Chondrocyte (in vitro differentiated cells): Measurements from ENCODE around the gene RFC2. TPM values are rescaled to one million over a fixed set of nuclear protein-coding genes. Genes with fewer than 3 reads are reported as not detected.
A peak's percentile ranks its signal among the peaks of the same experiment; 100 is the strongest.

ENCODE experiments used
- DNase-seq: peaks from one replicate; pipeline ENCODE4 v3.0.0; 2021; ENCODE audit warnings: mixed read lengths, low spot score
- H3K27ac Mint-ChIP-seq: one replicate; pipeline ENCODE4 v1.8.0; 2021; ENCODE audit warnings: mild to moderate bottlenecking, moderate library complexity, mixed read lengths; ENCODE audit not compliant: unreplicated experiment
- H3K27me3 Mint-ChIP-seq: 2 replicates; pipeline ENCODE4 v1.8.0; 2021; ENCODE audit warnings: low read depth, mixed read lengths
- H3K36me3 Mint-ChIP-seq: 2 replicates; pipeline ENCODE4 v1.8.0; 2021; ENCODE audit warnings: low read depth, mixed read lengths
- H3K4me1 Mint-ChIP-seq: 2 replicates; pipeline ENCODE4 v1.8.0; 2021; ENCODE audit warnings: low read depth, mild to moderate bottlenecking, mixed read lengths
- H3K4me3 Mint-ChIP-seq: one replicate; pipeline ENCODE4 v1.8.0; 2021; ENCODE audit warnings: mild to moderate bottlenecking, moderate library complexity, mixed read lengths; ENCODE audit not compliant: unreplicated experiment
- H3K9me3 Mint-ChIP-seq: 2 replicates; pipeline ENCODE4 v1.8.0; 2021; ENCODE audit warnings: low read depth, mixed read lengths
- total RNA-seq: library from RNA; stranded (reverse); gene quantifications from 3 replicates; pipeline ENCODE4 v1.2.1, GENCODE V29; 2021
- TF ChIP-seq, protein P1 (sequence below): fragments of 200-600 bp; sonication (generic); IDR thresholded peaks from 2 replicates; pipeline ENCODE4 v1.5.0; 2021; ENCODE audit warnings: antibody characterized with exemption, mild to moderate bottlenecking, moderate library complexity

Gene RFC2
- total RNA-seq, 1 donor from 2014 or later, result 11.0 TPM

DNA sequence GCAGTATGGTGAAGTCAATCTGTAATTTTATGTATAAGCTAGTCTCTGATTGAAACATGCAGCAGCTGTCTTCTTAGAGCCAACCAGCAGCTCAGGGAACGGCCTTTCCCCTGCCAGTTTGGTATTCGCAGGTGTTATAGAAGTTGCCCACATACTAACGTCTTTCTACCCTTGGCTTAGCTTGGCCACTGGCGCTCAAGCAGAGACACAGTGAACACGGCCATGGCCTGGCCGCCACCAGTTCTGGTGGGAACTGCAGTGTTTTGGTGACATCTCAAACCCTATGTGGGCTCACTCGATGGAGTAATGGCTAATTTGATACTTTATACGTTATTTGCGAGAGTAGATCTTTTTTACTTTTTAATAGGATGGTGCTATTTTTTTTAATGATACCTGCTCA, 63.0 kb downstream of the RFC2 start:
- Mint-ChIP-seq H3K36me3 (peaks cover 43% of the 10 kb centered on the region), H3K27ac (no peak overlapping the region), H3K4me3 (no peak overlapping the region), H3K9me3 (no peaks in the 10 kb centered on the region), H3K4me1 (peaks cover 22% of the 10 kb centered on the region), H3K27me3 (no peaks in the 10 kb centered on the region)
- TF ChIP-seq, protein P1, sequence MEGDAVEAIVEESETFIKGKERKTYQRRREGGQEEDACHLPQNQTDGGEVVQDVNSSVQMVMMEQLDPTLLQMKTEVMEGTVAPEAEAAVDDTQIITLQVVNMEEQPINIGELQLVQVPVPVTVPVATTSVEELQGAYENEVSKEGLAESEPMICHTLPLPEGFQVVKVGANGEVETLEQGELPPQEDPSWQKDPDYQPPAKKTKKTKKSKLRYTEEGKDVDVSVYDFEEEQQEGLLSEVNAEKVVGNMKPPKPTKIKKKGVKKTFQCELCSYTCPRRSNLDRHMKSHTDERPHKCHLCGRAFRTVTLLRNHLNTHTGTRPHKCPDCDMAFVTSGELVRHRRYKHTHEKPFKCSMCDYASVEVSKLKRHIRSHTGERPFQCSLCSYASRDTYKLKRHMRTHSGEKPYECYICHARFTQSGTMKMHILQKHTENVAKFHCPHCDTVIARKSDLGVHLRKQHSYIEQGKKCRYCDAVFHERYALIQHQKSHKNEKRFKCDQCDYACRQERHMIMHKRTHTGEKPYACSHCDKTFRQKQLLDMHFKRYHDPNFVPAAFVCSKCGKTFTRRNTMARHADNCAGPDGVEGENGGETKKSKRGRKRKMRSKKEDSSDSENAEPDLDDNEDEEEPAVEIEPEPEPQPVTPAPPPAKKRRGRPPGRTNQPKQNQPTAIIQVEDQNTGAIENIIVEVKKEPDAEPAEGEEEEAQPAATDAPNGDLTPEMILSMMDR, result no peak
- DNase-seq, result no peak

DNA sequence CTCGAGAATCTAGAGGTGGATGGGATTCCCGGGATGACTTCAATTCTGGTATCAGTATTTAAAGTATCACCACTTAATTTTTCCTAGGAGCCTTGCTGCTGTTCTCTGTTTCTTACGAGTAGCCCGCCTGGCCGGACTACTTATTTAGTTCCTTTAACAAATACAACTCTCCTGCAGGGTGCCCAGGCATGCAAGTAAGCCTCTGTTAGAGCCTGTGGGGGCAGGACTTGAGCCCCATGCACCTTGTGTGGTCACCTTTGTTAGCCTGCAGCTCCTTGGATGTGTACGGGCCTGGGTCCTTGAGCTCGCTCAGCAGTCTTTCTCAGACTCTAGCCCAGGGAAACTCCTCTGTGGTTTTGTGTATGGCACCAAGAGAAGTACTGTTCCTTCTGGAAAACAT, 63.9 kb downstream of the RFC2 start:
- Mint-ChIP-seq H3K27me3 (no peaks in the 10 kb centered on the region), H3K27ac (no peak overlapping the region), H3K4me1 (peaks cover 30% of the 10 kb centered on the region), H3K4me3 (no peak overlapping the region), H3K9me3 (no peaks in the 10 kb centered on the region), H3K36me3 (peaks cover 42% of the 10 kb centered on the region)
- TF ChIP-seq, protein P1, result no peak
- no peak for DNase-seq

DNA sequence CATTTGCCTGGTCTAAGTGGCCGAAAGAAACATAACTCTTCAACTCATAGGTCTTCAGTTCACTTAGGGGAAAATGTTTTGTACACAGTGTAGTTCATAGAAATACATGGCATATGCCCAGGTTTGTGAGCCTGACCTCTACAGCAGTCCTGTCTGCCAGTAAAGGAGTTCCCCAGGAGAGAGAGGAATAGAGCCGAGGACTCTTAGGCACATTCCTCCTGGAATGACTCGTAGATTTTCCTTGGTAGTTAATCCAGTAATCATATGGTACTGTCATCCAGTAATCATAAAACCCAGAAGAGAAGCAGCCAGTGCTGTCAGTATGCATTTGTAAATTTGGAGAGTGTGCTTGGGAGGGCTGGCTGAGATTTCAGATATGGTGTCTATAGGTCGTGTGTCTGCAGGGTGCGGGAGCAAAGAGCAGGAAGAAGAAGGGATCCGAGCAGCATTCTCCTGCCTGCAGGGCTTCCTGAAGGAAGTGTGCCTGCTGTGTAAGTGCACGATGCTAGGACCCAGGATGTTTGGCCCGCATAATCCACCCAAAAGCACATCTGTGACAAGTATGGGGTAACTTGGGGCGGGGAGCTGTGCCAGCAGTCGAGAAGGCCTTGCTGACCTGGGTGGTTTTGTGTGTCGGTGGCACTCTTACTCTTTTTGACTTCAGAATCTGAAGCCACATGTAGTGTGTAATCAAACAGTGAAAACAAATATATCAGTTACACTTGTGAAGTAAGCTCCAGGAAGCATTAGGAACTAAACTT, 66.1 kb downstream of the RFC2 start:
- no peak overlapping the region for H3K4me3 Mint-ChIP-seq

DNA sequence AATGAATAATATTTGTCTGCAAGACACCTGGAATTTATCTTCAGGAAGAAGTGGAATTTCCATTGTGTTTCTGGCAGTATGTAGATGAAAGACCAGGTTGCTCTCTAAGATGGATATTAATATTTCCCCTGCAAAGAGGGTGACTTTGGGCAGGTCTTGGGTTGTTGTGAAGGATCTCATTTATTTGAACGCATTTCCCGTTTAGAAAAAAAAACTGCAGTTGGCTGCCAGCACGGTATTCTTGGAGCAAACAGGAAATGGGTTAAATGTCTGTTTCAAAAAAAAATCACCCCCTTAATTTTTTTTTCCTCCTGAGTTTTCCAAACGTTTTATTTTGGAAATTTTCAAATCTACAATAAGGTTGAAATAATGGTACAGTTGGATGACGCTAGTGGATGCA, 68.6 kb downstream of the RFC2 start:
- Mint-ChIP-seq H3K4me1 (peaks cover 69% of the 10 kb centered on the region), H3K27me3 (no peaks in the 10 kb centered on the region), H3K27ac (no peak overlapping the region), H3K4me3 (no peak overlapping the region), H3K9me3 (no peaks in the 10 kb centered on the region), H3K36me3 (peaks cover 19% of the 10 kb centered on the region)
- TF ChIP-seq, protein P1, result no peak
- no peak for DNase-seq

More for the DNA sequence above, 66.1 kb downstream of the RFC2 start:
- peak overlapping the region; percentile 74 for H3K27ac Mint-ChIP-seq
- TF ChIP-seq, protein P1, result no peak
- H3K36me3 Mint-ChIP-seq, result peaks cover 28% of the 10 kb centered on the region
- H3K9me3 Mint-ChIP-seq, result no peaks in the 10 kb centered on the region
- no peaks in the 10 kb centered on the region for H3K27me3 Mint-ChIP-seq
- DNase-seq, result no peak
- peaks cover 48% of the 10 kb centered on the region for H3K4me1 Mint-ChIP-seq

DNA sequence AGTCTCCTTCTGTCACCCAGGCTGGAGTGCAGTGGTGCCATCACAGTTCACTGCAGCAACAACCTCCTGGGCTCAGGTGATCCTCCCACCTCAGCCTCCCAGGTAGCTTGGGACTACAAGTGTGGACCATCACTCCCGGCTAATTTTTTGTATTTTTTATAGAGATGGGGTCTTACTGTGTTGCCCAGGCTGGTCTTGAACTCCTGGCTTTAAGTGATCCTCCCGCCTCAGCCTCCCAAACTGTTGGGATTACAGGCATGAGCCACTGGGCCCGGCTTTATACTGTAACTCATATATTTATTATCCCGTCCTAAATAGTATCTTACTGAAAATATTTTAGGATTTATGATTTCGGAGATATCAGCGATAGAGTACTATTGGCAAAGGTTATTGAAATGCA, 69.2 kb downstream of the RFC2 start:
- no peaks in the 10 kb centered on the region for H3K27me3 Mint-ChIP-seq
- H3K36me3 Mint-ChIP-seq, result peaks cover 12% of the 10 kb centered on the region
- no peaks in the 10 kb centered on the region for H3K9me3 Mint-ChIP-seq
- H3K27ac Mint-ChIP-seq, result no peak overlapping the region
- no peak overlapping the region for H3K4me3 Mint-ChIP-seq
- peaks cover 72% of the 10 kb centered on the region for H3K4me1 Mint-ChIP-seq
- TF ChIP-seq, protein P1, result no peak
- DNase-seq, result no peak
